Thoracic aorta endothelial cell (primary cell): ENCODE results near the gene KRTAP10-12. TPM values are rescaled to one million over a fixed set of nuclear protein-coding genes. Genes with fewer than 3 reads are reported as not detected.

ENCODE experiments used
- small RNA-seq: library from RNA; depleted of rRNA; stranded (forward); fragments of <200 nt; gene quantifications from one replicate; pipeline ENCODE3, GENCODE V24; 2012
- total RNA-seq: library from RNA; depleted of rRNA; stranded (reverse); fragments of >200 nt; gene quantifications from 2 replicates; pipeline ENCODE4 v1.2.3, GENCODE V29; 2012

KRTAP10-12 gene, protein sequence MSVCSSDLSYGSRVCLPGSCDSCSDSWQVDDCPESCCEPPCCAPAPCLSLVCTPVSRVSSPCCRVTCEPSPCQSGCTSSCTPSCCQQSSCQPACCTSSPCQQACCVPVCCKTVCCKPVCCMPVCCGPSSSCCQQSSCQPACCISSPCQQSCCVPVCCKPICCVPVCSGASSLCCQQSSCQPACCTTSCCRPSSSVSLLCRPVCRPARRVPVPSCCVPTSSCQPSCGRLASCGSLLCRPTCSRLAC
- not detected in 2 replicates for total RNA-seq

DNA sequence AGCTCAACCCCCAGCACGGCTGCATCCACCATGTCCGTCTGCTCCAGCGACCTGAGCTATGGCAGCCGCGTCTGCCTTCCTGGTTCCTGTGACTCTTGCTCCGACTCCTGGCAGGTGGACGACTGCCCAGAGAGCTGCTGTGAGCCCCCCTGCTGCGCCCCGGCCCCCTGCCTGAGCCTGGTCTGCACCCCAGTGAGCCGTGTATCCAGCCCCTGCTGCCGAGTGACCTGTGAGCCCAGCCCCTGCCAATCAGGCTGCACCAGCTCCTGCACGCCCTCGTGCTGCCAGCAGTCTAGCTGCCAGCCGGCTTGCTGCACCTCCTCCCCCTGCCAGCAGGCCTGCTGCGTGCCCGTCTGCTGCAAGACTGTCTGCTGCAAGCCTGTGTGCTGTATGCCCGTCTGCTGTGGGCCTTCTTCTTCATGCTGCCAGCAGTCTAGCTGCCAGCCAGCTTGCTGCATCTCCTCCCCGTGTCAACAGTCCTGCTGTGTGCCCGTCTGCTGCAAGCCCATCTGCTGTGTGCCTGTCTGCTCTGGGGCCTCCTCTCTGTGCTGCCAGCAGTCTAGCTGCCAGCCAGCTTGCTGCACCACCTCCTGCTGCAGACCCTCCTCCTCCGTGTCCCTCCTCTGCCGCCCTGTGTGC lies at the start of gene KRTAP10-12:
TSS of gene KRTAP10-12 (plus strand) at position 1 of the 639 bp plus-strand sequence. CDS start at position 31, 30 bp downstream.

GRCh38 chr21:44654576-44655175 lies 42.3 kb upstream of the KRTAP10-12 start, which contains the start of gene KRTAP12-4:
TSS of gene KRTAP12-4 (minus strand) at chr21:44654659. CDS start at chr21:44654614, 45 bp downstream.

GRCh38 chr21:44657635-44658540 lies 39.1 kb upstream of the KRTAP10-12 start, which contains the start of gene KRTAP12-3:
TSS of gene KRTAP12-3 (plus strand) at chr21:44657932. CDS start at chr21:44657980, 48 bp downstream.

GRCh38 chr21:44666401-44667320 lies 30.3 kb upstream of the KRTAP10-12 start, which contains the start of gene KRTAP12-2:
TSS of gene KRTAP12-2 (minus strand) at chr21:44666927. CDS start at chr21:44666886, 41 bp downstream.

DNA sequence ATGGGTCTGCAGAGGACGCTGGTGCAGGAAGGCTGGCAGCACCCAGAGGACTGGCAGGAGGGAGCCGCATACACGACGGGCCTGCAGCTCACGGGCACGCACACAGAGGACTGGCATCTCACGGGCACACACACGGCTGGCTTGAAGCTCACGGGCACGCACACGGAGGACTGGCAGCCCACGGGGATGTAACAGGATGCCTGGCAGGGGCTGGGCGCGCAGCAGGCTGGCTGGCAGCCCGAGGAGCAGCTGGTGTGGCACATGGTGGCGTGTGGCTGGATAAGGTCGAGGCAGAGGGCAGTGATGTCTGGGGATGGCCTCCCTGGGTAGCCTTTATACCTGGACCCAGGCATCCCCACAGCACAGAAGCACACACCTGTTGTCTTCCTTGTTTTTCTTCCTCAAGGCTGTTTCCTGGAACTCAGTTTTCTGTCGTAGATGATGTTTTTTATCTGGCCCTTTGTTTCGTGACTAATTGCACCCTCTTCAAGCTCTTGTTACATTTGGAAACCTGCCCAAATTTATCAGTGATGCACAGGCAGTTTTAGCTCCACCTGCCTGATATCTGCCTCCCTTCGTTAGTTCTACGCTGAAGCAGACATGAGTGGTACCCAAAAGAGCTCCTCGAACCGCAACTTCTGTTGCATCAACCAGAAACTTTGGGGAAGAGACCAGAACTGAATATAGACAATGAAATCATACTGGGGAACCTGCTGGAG lies 15.0 kb upstream of the KRTAP10-12 start, which contains the start of gene KRTAP12-1:
TSS of gene KRTAP12-1 (minus strand) at position 303 of the 719 bp plus-strand sequence. CDS start at position 263, 40 bp downstream.

DNA sequence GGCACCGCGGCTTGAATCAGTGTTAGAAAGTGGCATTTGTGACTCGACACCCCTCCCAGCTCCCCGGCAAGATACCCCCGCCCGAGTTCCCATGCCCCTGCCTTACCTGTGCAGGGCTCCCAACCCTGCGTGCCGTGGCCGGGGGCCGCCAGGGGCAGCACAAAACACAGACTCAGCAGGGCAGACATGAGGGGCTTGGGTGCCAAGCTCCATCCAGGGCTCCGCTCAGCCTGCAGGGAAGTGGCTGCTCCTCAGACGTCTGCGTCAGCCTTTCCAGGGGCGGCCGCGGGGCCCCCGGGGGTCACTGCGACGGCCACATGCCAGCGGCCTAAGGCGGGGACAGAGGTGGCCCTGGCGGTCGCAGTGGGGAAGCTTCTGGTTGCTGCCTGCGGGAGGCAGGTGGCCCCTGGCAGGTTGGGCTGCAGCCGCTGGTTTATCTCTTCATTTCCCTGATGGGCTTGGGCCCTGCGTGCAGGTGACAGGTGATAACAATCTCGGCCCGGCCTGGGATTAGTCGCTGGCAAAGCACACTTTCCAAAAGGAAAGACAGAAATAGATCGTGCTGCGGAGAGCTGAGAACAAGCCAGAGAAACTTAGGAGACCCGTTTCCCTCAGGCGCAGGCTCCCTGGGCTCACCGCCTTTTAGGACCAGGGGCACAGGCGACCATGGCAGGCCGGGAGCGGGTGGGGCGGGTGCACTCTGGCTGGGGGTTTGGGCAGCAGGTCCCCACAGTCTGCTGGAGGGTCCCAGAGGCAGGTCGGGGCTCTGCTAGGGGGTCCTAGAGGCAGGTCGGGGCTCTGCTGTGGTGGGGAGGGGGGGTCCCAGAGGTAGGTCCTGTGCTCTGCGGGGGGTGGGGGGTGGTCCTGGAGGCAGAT lies 14.6 kb downstream of the KRTAP10-12 start, which contains the start of gene TSPEAR:
TSS of gene TSPEAR (minus strand) at position 246 of the 876 bp plus-strand sequence. CDS start at position 188, 58 bp downstream.

Small RNAs within 50 kb of the gene (small RNA-seq; reads per million reads assigned to genes)
- gene KRTAP12-6P = not detected

Other genes starting within 250 kb of the KRTAP10-12 start
- gene LRRC3, start 241.7 kb upstream of the KRTAP10-12 start, total RNA-seq = 2.4 and 3.0 TPM in 2 replicates
- not detected in 2 replicates for gene KRTAP10-1, start 157.0 kb upstream of the KRTAP10-12 start, total RNA-seq
- gene KRTAP10-2, start 145.7 kb upstream of the KRTAP10-12 start, total RNA-seq = not detected in 2 replicates
- gene KRTAP10-3, start 138.4 kb upstream of the KRTAP10-12 start, total RNA-seq = not detected in 2 replicates
- gene KRTAP10-4, start 123.4 kb upstream of the KRTAP10-12 start, total RNA-seq = not detected in 2 replicates
- gene KRTAP10-5, start 116.6 kb upstream of the KRTAP10-12 start, total RNA-seq = not detected in 2 replicates
- gene KRTAP10-6, start 104.7 kb upstream of the KRTAP10-12 start, total RNA-seq = not detected in 2 replicates
- not detected in 2 replicates for gene KRTAP10-7, start 96.6 kb upstream of the KRTAP10-12 start, total RNA-seq
- gene KRTAP10-8, start 85.1 kb upstream of the KRTAP10-12 start, total RNA-seq = not detected in 2 replicates
- not detected in 2 replicates for gene KRTAP10-9, start 70.1 kb upstream of the KRTAP10-12 start, total RNA-seq
- gene KRTAP10-10, start 59.8 kb upstream of the KRTAP10-12 start, total RNA-seq = not detected in 2 replicates
- not detected in 2 replicates for gene KRTAP10-11, start 50.8 kb upstream of the KRTAP10-12 start, total RNA-seq
- not detected in 2 replicates for gene KRTAP12-4, start 42.5 kb upstream of the KRTAP10-12 start, total RNA-seq
- gene KRTAP12-3, start 39.2 kb upstream of the KRTAP10-12 start, total RNA-seq = not detected in 2 replicates
- not detected in 2 replicates for gene KRTAP12-2, start 30.2 kb upstream of the KRTAP10-12 start, total RNA-seq
- not detected in 2 replicates for gene KRTAP12-1, start 15.0 kb upstream of the KRTAP10-12 start, total RNA-seq
- not detected in 2 replicates for gene TSPEAR, start 14.4 kb downstream of the KRTAP10-12 start, total RNA-seq
- gene UBE2G2, start 104.6 kb downstream of the KRTAP10-12 start, total RNA-seq = 131 and 158 TPM in 2 replicates
- gene SUMO3, start 120.9 kb downstream of the KRTAP10-12 start, total RNA-seq = 110 and 111 TPM in 2 replicates
- 288 and 300 TPM in 2 replicates for gene PTTG1IP, start 176.5 kb downstream of the KRTAP10-12 start, total RNA-seq
- gene ITGB2, start 223.7 kb downstream of the KRTAP10-12 start, total RNA-seq = 0.07 TPM in 1 of 2 replicates, not detected in the other
- gene SLX9, start 242.9 kb downstream of the KRTAP10-12 start, total RNA-seq = 23.9 and 24.7 TPM in 2 replicates